Left lung (tissue), 10 donors: ENCODE data around the gene DNAAF5. TPM values are rescaled to one million over a fixed set of nuclear protein-coding genes. Genes with fewer than 3 reads are reported as not detected.
A peak's percentile ranks its signal among the peaks of the same experiment; 100 is the strongest.

Experiments
- ATAC-seq: fragments of 200-7000 bp; cut with Tn5 transposase; one replicate; pipeline ENCODE4 v1.9.1; 2020; ENCODE audit warnings: moderate library complexity
- DNase-seq, 4 donors: peaks; one replicate each; pipeline ENCODE4 v3.0.0-alpha.2; 2013 to 2020
- H3K27ac ChIP-seq, 2 donors: fragments of 200-600 bp; sonication (generic) in 1 of 2; one replicate each; pipeline versions ENCODE4 v1.5.0 to v1.8.0; 2020 to 2021
- H3K27me3 ChIP-seq, 2 donors: fragments of 200-600 bp; sonication (generic) in 1 of 2; one replicate each; pipeline versions ENCODE4 v1.5.0 to v1.8.0; 2020 to 2021
- H3K36me3 ChIP-seq, 2 donors: fragments of 200-600 bp; sonication (generic) in 1 of 2; one replicate each; pipeline versions ENCODE4 v1.5.0 to v1.8.0; 2020 to 2021
- H3K4me1 ChIP-seq, 2 donors: fragments of 200-600 bp; one replicate each; pipeline ENCODE4 v1.8.0; 2021
- H3K4me3 ChIP-seq, 2 donors: fragments of 200-600 bp; sonication (generic) in 1 of 2; one replicate each; pipeline versions ENCODE4 v1.5.0 to v1.8.0; 2020 to 2021; ENCODE audit warnings: mild to moderate bottlenecking in 1 of 2
- H3K9me3 ChIP-seq, 2 donors: fragments of 200-600 bp; sonication (generic) in 1 of 2; one replicate each; pipeline versions ENCODE4 v1.5.0 to v1.8.0; 2020 to 2021
- intact Hi-C, 2 donors: fragments of 100-400 bp; cut with DNase I; formaldehyde crosslinking; loops; one replicate each; pipeline versions ENCODE4 v1.11.2 to v1.14.2; 2022
- polyA plus RNA-seq, 6 donors: library from polyadenylated mRNA; unstranded; fragments of 120-200 nt; gene quantifications; one replicate each; pipeline ENCODE4 v1.2.1, GENCODE V29; 2013; ENCODE audit not compliant: insufficient read length in 6 of 6
- total RNA-seq, 2 donors: library from RNA; stranded (reverse); fragmentation: NEBNext Ultra II Directional; extraction: Animal tissue kit (Norgen Biotek cat#: 25700); gene quantifications; one replicate each; pipeline ENCODE4 v1.2.1, GENCODE V29; 2021
- TF ChIP-seq, protein P1 (sequence below), 2 donors: fragments of 200-600 bp; sonication (generic) in 1 of 2; IDR thresholded peaks; one replicate each; pipeline versions ENCODE4 v1.5.0 to v1.8.0; 2021; ENCODE audit warnings: antibody characterized with exemption in 2 of 2
- donor health status: DM: no; HTN: yes; CAD: no.
- donor health status: DM: no; HTN: no; CAD: no.

Gene DNAAF5
- total and polyA plus RNA-seq, 8 donors, result 19.9 to 30.6 (median 26.2) TPM

DNA sequence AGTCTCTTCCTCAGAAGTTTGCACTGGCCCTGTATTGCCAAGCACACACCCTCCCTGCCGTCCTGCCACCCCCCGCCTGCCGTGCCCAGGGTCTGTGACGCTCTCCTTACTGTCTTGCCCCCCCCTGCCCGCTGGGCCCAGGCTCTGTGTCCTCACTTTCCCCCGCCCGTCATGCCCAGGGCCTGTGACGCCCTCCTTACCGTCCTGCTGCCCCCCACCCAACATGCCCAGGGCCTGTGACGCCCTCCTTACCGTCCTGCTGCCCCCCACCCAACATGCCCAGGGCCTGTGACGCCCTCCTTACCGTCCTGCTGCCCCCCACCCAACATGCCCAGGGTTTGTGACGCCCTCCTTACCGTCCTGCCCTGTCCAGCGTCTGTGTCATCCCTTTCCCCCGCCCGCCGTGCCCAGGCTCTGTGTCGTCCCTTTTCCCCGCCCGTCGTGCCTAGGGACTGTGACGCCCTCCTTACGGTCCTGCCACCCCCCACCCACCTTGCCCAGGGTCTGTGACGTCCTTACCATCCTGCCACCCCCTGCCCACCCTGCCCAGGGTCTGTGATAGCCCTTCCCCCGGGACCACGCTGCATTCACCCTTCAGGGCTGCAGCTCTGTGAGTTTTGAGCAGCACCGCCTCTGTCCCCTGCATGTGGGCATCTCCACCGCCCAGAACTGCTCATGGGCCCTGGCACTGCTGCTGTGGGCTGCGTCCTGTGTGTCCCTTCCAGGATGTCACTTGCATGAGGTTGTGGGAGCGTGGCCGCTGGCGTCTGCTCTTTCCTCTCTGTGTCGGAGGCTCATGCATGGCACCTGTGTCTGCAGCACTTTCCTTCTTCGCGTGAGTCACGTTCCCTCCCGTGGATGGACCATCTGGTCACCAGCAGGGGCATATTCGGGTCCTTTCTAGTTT, 19.9 kb downstream of the DNAAF5 start:
- TF ChIP-seq, protein P1, sequence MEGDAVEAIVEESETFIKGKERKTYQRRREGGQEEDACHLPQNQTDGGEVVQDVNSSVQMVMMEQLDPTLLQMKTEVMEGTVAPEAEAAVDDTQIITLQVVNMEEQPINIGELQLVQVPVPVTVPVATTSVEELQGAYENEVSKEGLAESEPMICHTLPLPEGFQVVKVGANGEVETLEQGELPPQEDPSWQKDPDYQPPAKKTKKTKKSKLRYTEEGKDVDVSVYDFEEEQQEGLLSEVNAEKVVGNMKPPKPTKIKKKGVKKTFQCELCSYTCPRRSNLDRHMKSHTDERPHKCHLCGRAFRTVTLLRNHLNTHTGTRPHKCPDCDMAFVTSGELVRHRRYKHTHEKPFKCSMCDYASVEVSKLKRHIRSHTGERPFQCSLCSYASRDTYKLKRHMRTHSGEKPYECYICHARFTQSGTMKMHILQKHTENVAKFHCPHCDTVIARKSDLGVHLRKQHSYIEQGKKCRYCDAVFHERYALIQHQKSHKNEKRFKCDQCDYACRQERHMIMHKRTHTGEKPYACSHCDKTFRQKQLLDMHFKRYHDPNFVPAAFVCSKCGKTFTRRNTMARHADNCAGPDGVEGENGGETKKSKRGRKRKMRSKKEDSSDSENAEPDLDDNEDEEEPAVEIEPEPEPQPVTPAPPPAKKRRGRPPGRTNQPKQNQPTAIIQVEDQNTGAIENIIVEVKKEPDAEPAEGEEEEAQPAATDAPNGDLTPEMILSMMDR (IDR thresholded peaks at IDR 0.05), result no peak
- ATAC-seq (no peak), DNase-seq (peak in 1 of 4 donors; percentile 67)
- H3K4me1 ChIP-seq, result no peaks in the 10 kb centered on the region
- peaks cover 0 to 31% of the 10 kb centered on the region in 2 donors for H3K36me3 ChIP-seq
- H3K4me3 ChIP-seq, result no peak overlapping the region
- H3K27me3 ChIP-seq, result no peaks in the 10 kb centered on the region
- H3K9me3 ChIP-seq, result no peaks in the 10 kb centered on the region
- intact Hi-C loops, result no loop called here
- H3K27ac ChIP-seq, result no peak overlapping the region

DNA sequence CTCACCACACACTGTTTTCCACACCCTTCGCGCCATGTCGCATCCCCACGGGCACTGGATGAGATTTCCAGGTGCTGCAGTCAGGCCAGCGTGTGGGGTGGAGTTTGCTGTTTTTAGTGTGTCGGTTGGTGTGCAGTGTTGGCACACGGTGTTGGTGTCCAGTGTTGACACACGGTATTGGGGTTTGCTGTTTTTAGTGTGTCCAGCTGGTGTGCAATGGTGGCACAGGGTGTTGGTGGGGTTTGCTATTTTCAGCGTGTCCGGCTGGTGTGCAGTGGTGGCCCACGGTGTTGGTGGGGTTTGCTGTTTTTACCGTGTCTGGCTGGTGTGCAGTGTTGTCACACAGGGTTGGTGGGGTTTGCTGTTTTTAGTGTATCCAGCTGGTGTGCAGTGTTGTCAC, 20.7 kb downstream of the DNAAF5 start:
- Histone ChIP-seq H3K4me1 (no peaks in the 10 kb centered on the region), H3K27ac (no peak overlapping the region), H3K9me3 (no peaks in the 10 kb centered on the region), H3K27me3 (no peaks in the 10 kb centered on the region), H3K4me3 (no peak overlapping the region), H3K36me3 (peaks cover 0 to 29% of the 10 kb centered on the region in 2 donors)
- DNase-seq (peak in 1 of 4 donors; percentile 43), ATAC-seq (no peak)
- TF ChIP-seq, protein P1 (IDR thresholded peaks at IDR 0.05), result no peak
- intact Hi-C loops, result no loop called here

DNA sequence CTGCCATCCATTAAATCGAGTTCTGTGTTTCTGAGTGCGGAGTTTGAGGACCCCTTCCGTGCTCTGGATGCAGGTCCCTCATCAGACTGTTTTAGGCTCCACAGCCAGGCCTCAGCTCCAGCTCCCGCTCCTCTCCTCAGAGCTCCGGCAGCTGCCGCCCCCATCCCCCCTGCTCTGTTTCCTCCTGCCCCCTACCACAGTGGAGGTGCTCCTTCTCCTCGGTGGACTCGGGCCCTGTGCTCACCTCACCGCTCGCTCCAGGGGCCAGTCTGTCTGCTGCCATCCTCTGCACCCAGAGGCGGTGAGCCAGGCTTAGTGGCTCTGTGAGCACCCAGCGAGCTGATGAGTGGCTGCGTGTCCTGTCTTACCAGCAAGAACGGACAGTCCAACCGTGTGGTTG, 21.9 kb downstream of the DNAAF5 start:
- H3K4me1 ChIP-seq, result no peaks in the 10 kb centered on the region
- intact Hi-C loops, result no loop called here
- H3K36me3 ChIP-seq, result peaks cover 0 to 35% of the 10 kb centered on the region in 2 donors
- peak in 1 of 4 donors; percentile 67 for DNase-seq
- H3K27ac ChIP-seq, result no peak overlapping the region
- H3K9me3 ChIP-seq, result no peaks in the 10 kb centered on the region
- no peak overlapping the region for H3K4me3 ChIP-seq
- no peak for ATAC-seq
- TF ChIP-seq, protein P1 (IDR thresholded peaks at IDR 0.05), result no peak
- H3K27me3 ChIP-seq, result no peaks in the 10 kb centered on the region

DNA sequence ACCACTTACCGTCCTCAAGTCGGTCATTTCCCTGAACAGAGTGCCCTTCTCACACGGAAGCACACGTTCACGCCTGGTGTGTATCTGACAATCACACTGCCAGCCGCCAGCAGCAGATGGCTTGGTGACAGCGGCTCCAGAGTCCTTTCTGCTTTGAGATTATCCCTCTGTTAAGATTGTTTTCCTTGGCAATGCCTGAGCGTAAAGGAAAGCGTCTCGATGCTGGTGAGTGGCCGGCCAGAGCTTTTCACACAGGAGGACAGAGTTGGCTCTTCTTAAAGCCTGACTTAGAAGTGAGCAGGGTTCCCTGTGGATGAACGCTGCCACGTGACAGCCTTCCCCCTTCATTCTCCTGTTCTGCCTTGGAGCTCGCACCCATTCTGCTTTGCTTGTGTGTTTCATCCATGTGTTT, 22.6 kb downstream of the DNAAF5 start:
- H3K36me3 ChIP-seq, result peaks cover 0 to 37% of the 10 kb centered on the region in 2 donors
- no peaks in the 10 kb centered on the region for H3K9me3 ChIP-seq
- ATAC-seq (no peak), DNase-seq (peak in 1 of 4 donors; percentile 49)
- intact Hi-C loops, result no loop called here
- H3K4me1 ChIP-seq, result no peaks in the 10 kb centered on the region
- no peaks in the 10 kb centered on the region for H3K27me3 ChIP-seq
- no peak overlapping the region for H3K4me3 ChIP-seq
- TF ChIP-seq, protein P1 (IDR thresholded peaks at IDR 0.05), result no peak
- H3K27ac ChIP-seq, result no peak overlapping the region

DNA sequence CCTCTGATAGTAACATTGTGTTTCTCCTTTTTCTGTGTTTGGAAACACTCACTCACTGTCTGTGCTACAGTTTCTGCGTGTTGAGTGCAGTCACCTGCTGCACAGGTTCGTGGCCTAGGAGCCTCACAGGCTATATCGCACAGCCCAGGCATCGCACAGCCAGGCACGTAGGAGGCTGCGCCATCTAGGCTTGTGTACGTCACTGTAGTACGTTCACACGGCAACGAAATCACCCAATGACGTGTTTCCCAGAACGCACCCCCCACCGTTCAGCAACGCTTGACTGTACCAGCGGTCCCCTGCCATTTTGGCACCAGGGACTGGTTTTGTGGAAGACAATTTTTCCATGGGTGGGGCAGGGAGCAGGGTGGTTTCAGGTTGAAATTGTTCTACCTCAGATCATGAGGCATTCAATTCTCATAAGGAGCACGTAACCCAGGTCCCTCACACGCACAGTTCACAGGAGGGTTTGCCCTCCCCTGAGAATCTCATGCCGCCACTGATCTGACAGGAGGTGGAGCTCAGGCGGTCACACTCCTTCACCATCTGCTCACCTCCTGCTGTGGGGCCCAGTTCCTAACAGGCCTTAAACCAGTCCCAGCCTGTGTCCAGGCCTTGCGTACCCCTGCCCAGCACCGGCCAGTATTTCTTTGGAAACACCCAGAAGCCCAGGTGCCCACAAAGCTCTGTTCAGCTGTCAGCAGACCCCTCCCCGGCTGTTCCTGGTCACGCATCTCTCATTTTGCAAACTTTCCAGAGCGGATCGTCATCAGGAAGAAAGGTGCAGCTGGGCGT, 23.8 kb downstream of the DNAAF5 start:
- Histone ChIP-seq H3K36me3 (peaks cover 0 to 42% of the 10 kb centered on the region in 2 donors), H3K27me3 (no peaks in the 10 kb centered on the region), H3K4me1 (no peaks in the 10 kb centered on the region), H3K9me3 (no peaks in the 10 kb centered on the region), H3K4me3 (no peak overlapping the region), H3K27ac (no peak overlapping the region)
- peak in 1 of 4 donors; percentile 31 for DNase-seq
- no peak for ATAC-seq
- TF ChIP-seq, protein P1 (IDR thresholded peaks at IDR 0.05), result no peak
- intact Hi-C loops, result no loop called here
